ENCODE measurements around the gene OSTF1.

OSTF1 gene

DNA sequence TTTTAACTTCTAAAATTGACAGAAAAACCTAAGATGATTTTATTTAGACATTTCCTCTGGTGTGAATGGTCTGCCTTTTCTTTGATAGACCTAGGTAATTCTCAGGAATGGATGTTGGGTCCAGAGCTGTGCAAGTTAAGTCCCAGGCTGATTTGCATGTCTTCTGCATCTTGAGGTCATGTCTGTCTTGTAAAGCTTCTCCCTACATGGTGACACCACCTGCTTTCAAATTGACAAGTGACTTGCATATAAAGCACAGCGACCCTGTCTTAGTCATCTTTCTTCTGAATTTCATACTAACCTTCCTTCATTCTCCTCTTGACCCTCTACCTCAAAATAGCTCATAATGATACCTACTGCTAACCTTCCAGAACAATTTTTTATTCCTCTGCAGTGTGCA is 29.2 kb downstream of the OSTF1 start:
- H3K27ac Mint-ChIP-seq: no peak overlapping the region
- H3K27me3 Mint-ChIP-seq (ENCODE audit: low read depth): no peaks in the 10 kb centered on the region
- peaks cover 5% of the 10 kb centered on the region for H3K4me1 Mint-ChIP-seq
- peaks cover 12% of the 10 kb centered on the region for H3K36me3 Mint-ChIP-seq (ENCODE audit: low read depth)
- no peaks in the 10 kb centered on the region for H3K9me3 Mint-ChIP-seq
- TF ChIP-seq, protein P1, sequence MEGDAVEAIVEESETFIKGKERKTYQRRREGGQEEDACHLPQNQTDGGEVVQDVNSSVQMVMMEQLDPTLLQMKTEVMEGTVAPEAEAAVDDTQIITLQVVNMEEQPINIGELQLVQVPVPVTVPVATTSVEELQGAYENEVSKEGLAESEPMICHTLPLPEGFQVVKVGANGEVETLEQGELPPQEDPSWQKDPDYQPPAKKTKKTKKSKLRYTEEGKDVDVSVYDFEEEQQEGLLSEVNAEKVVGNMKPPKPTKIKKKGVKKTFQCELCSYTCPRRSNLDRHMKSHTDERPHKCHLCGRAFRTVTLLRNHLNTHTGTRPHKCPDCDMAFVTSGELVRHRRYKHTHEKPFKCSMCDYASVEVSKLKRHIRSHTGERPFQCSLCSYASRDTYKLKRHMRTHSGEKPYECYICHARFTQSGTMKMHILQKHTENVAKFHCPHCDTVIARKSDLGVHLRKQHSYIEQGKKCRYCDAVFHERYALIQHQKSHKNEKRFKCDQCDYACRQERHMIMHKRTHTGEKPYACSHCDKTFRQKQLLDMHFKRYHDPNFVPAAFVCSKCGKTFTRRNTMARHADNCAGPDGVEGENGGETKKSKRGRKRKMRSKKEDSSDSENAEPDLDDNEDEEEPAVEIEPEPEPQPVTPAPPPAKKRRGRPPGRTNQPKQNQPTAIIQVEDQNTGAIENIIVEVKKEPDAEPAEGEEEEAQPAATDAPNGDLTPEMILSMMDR (IDR thresholded peaks at IDR 0.05; ENCODE audit: unreplicated experiment in 3 of 3): no peak
- H3K4me3 Mint-ChIP-seq: no peak overlapping the region

DNA sequence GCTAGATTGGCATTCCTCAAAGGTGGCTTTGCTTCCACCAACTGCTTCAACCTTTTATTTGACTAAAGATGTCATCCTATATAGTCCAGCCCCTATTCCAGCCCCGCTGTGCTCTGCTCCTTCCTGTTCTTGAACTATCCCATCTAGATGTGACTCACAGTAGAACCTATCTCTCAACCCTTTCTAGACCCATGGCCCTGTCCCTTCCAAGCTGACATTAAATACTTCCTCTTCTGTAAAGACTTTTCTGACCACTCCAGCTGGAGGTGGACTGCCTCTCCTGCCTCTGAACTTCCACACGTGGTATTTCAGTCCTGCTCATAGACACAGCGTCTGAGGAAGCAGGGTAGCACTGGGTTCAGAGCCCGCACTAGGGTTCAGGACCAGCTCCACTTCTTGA is 32.4 kb downstream of the OSTF1 start:
- Mint-ChIP-seq H3K4me3 (no peak overlapping the region), H3K36me3 (ENCODE audit: low read depth) (peaks cover 12% of the 10 kb centered on the region), H3K9me3 (no peaks in the 10 kb centered on the region), H3K27ac (no peak overlapping the region), H3K27me3 (ENCODE audit: low read depth) (no peaks in the 10 kb centered on the region), H3K4me1 (no peaks in the 10 kb centered on the region)
- TF ChIP-seq, protein P1 (IDR thresholded peaks at IDR 0.05; ENCODE audit: unreplicated experiment in 3 of 3): no peak

DNA sequence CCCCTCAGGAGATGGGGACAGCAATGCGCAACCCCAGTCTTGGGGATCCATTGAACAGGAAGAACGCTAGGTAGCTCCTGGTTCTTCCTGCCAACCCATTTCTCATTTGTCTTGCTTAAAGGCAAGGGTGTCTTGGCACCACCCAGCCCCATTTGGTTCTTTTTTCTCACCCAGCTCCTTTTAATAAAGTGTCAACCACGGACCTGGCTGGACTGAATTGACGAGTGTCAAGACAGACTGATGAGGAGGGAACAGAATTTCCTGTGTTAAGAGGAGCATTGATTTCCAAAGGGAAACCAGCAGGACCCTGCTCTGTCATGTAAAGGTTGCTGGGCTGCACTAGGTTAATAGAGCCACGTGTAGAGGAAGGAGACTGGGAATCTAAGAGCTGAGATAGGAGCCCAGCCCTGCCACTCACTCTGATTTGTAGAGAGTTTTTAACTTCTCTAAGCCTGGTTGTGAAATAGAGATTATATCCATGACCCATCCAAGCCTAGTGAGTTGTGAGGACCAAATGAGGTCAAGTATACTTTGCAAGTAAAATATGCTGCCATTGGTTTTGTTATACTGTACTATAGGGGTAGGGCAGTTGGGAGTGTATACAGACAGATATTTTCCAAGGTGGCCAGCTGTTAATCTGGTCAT is 33.7 kb downstream of the OSTF1 start:
- peaks cover 12% of the 10 kb centered on the region for H3K36me3 Mint-ChIP-seq (ENCODE audit: low read depth)
- H3K4me1 Mint-ChIP-seq: no peaks in the 10 kb centered on the region
- no peaks in the 10 kb centered on the region for H3K27me3 Mint-ChIP-seq (ENCODE audit: low read depth)
- no peaks in the 10 kb centered on the region for H3K9me3 Mint-ChIP-seq
- H3K27ac Mint-ChIP-seq: no peak overlapping the region
- TF ChIP-seq, protein P1 (IDR thresholded peaks at IDR 0.05; ENCODE audit: unreplicated experiment in 3 of 3): no peak
- no peak overlapping the region for H3K4me3 Mint-ChIP-seq

DNA sequence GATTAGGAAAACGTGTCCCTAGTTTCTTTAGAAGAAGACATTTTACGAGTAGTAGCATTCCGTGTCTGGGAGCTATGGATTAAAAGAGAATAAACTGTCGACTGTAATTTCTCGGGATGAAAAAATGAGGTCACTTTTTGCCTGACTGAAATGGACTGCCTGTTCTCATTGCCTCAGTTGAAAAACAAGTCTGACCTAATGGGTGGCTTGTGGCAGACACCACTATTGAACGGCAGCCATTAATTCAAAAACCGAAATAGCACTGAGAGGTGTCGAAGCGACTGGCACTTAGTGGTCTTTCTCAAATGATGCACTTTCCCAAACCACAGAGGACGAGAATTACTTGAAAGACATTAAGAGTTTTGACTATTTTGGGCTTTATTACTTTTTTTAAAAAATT is 35.4 kb downstream of the OSTF1 start:
- TF ChIP-seq, protein P1 (IDR thresholded peaks at IDR 0.05; ENCODE audit: unreplicated experiment in 3 of 3): no peak
- H3K36me3 Mint-ChIP-seq (ENCODE audit: low read depth): peaks cover 5% of the 10 kb centered on the region
- no peaks in the 10 kb centered on the region for H3K27me3 Mint-ChIP-seq (ENCODE audit: low read depth)
- no peaks in the 10 kb centered on the region for H3K4me1 Mint-ChIP-seq
- H3K9me3 Mint-ChIP-seq: no peaks in the 10 kb centered on the region
- no peak overlapping the region for H3K4me3 Mint-ChIP-seq
- no peak overlapping the region for H3K27ac Mint-ChIP-seq

DNA sequence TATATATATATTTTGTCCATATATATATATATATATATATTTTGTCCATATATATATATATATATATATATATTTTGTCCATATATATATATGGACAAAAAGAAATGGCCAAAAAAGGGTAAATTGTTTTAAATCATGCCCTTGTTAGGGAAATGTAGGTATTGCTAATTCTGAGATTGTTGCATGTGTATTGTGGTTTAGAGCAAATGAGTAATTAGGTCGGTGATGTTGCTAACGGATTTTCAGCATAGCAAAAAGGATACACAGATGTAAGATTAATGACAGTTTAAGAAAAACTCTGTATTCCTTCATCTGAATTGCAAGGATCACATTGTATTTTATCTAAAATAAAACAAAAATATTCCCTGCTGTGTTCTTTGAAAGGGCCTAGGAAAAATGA is 40.2 kb downstream of the OSTF1 start:
- no peaks in the 10 kb centered on the region for H3K9me3 Mint-ChIP-seq
- peaks cover 5% of the 10 kb centered on the region for H3K36me3 Mint-ChIP-seq (ENCODE audit: low read depth)
- H3K4me1 Mint-ChIP-seq: no peaks in the 10 kb centered on the region
- no peaks in the 10 kb centered on the region for H3K27me3 Mint-ChIP-seq (ENCODE audit: low read depth)
- H3K27ac Mint-ChIP-seq: no peak overlapping the region
- H3K4me3 Mint-ChIP-seq: no peak overlapping the region
- TF ChIP-seq, protein P1 (IDR thresholded peaks at IDR 0.05; ENCODE audit: unreplicated experiment in 3 of 3): no peak

DNA sequence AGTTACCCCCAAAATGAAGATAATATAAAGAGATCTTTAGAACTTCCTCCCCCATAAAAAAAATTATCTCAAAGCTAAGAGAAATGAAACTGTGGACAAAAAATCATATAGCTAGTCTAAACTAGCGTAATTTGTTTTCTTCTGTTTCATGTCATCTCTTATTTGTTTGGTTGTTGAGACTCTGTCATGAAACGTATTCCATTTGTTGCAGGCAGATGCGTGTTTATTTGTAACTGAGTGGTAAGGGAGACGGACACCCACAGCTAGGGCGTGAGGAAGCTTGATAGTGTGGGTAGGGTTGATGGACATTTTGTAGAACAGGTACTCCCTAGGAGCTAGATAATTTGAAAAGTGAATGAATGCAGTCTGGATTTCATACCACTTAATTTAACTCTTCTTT is 41.9 kb downstream of the OSTF1 start:
- H3K4me3 Mint-ChIP-seq: no peak overlapping the region
- no peaks in the 10 kb centered on the region for H3K27me3 Mint-ChIP-seq (ENCODE audit: low read depth)
- peaks cover 5% of the 10 kb centered on the region for H3K36me3 Mint-ChIP-seq (ENCODE audit: low read depth)
- H3K4me1 Mint-ChIP-seq: no peaks in the 10 kb centered on the region
- TF ChIP-seq, protein P1 (IDR thresholded peaks at IDR 0.05; ENCODE audit: unreplicated experiment in 3 of 3): no peak
- no peak overlapping the region for H3K27ac Mint-ChIP-seq
- H3K9me3 Mint-ChIP-seq: no peaks in the 10 kb centered on the region
